ENCODE measurements around the gene TPRG1L. TPM values are rescaled to one million over a fixed set of nuclear protein-coding genes. Genes with fewer than 3 reads are reported as not detected.

The TPRG1L gene
- polyA plus RNA-seq, 10 donors = 25.7 to 31.7 (median 29.7) TPM

DNA sequence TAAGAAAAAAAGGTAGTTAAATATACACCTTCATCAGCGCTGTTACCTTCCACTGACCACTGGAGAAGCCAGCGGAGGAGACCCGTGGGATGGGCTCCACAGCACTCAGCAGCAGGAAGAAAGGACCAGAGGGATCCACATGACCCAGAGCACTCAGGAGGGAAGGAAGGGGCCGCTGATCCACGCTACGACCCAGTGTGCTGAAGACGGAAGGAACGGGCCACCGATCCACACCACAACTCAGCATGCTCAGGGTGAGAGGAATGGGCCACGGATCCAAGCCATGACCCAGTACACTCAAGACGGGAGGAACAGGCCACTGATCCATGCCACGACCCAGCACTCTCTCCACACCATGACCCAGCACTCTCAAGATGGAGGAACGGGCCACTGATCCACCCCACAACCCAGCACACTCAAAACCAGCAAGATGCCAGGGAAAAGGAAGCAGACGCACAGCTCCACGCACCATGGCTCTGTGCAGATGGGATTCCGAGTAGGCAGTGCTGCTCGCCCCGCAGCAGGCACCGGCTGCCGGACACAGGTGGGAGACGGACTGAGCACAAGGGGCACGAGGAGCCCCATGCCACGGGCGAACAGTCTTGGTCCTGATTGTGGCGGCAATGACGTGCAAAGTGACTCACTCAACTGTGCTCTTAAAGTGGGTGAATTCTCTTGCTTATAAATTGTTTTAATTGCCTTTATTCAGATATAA is 16.4 kb downstream of the TPRG1L start:
- no peak for DNase-seq

DNA sequence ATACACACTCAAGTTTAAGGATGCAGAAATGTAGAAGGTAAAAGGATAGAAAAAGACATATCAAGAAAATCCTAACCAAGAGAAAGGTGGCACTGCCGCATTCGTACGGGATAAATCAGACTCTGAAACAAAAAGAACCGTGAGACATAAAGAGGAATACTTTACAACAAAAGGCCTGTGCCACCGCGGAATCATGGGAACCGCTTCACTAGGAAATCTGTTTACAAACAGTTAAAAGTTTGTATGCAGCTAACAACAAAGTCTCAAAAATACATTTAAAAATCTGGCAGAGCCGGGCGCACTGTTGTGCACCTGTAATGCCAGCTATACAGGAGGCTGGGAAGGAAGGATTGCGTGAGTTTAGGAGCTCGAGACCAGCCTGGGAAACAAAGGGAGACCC is 17.0 kb downstream of the TPRG1L start:
- no peak for DNase-seq

DNA sequence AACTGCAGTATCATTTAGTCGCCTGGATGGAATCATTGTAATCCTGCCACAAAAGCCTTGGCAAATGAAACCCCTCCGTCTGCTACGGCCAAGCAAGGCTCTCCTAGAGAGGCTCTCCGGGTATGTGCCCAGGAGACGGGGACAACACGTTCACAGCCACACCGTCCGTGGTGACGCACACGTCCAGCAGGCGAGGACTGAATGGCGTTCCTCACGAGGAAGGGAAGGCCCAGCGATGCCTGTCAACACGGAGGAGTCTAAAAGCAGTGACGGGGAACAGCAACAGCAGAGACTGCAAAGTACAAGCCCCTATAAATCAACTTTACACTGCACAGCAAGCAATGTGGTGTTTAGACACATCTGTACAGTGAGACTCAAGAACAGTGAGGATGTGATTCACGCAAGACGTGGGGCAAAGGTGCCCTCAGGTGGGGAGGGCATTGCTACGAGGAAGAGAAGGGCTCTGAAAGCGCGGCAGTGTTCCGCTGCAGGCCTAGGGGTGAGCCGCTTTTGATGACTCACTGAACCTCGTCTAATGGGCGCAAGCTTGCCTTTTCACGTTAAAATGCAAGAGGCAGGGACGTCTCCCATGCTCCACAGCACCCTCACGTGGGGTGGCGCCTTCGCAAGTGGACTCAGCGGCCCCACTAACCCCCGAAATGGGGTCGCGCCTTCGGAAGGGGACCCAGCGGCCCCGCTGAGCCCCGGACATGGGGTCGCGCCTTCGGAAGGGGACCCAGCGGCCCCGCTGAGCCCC is 18.3 kb downstream of the TPRG1L start:
- DNase-seq = no peak

DNA sequence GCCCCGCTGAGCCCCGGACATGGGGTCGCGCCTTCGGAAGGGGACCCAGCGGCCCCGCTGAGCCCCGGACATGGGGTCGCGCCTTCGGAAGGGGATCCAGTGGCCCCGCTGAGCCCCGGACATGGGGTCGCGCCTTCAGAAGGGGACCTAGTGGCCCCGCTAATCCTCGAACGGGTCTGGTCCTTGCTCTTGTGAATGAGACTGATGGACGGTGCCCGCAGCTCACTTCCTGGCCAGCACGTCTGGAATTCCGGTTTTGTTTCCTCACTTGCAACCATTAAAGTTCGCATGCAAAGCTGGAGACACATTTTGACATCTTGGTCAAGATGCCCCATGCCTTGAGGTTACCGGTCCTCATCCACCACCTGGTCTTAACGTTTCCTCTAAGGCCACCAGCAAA is 19.5 kb downstream of the TPRG1L start:
- DNase-seq = no peak

DNA sequence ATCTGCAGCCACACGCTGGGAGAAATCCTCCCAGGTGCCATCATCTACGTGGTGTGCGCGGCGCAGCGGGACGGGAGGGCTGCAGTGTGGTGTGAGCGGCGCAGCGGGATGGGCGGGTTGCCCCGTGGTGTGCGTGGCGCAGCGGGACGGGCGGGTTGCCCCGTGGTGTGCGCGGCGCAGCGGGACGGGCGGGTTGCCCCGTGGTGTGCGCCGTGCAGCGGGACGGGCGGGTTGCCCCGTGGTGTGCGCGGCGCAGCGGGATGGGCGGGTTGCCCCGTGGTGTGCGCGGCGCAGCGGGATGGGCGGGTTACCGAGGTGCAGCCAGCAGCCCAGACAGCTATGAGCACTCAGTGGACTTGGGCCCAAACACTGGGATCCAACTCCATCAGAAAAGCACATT is 20.4 kb downstream of the TPRG1L start:
- DNase-seq = no peak

DNA sequence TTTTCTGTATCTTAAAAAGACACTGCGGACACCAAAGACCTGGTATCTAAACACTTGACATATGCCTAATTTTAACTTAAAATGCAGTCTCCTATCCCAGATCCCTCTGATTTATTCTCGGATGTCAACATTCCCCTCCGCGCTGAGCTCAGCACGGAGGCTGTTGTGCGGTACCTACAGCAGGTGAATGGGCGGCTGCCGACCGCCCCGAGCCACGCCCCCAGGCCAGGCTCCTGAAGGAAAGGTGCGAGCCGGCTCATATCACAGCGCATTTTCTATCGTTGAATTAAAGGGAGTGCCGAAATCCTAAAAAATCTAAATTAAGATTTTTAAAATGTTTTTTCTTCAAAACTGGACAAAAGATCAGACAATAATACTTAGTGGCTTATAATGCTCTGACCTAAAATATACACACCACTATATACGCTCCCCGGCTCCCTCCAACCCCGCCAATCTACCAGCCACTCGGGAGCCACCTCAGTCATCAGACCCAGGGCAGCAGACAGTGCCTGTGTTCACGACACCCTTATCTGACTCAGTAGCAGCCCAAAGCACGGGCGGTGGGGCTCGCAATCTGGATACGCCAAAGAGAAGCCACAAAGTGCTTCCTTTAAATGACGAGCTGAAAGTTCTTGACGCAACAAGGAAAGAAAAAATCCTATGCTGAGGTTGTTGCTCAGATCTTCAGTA is 21.0 kb downstream of the TPRG1L start:
- DNase-seq = no peak

DNA sequence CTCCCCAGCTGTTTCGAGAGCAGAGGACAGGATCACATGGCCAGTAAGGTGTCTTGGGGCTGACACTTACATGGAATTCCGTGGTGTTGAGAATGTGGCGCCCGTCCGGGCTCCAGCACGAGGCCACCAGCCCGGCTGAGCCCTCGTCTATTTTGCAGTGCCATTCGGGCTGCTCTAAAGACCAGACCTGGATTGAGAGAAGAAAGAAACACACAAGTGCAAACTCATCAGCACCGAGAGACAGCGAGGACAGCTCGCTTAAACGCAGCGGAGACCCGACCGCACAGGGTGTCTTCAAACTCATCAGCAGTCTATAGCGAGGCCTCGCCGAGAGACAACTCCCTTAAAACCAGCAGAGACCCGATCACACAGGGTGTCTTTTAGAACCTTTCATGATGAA is 21.8 kb downstream of the TPRG1L start:
- DNase-seq = no peak

DNA sequence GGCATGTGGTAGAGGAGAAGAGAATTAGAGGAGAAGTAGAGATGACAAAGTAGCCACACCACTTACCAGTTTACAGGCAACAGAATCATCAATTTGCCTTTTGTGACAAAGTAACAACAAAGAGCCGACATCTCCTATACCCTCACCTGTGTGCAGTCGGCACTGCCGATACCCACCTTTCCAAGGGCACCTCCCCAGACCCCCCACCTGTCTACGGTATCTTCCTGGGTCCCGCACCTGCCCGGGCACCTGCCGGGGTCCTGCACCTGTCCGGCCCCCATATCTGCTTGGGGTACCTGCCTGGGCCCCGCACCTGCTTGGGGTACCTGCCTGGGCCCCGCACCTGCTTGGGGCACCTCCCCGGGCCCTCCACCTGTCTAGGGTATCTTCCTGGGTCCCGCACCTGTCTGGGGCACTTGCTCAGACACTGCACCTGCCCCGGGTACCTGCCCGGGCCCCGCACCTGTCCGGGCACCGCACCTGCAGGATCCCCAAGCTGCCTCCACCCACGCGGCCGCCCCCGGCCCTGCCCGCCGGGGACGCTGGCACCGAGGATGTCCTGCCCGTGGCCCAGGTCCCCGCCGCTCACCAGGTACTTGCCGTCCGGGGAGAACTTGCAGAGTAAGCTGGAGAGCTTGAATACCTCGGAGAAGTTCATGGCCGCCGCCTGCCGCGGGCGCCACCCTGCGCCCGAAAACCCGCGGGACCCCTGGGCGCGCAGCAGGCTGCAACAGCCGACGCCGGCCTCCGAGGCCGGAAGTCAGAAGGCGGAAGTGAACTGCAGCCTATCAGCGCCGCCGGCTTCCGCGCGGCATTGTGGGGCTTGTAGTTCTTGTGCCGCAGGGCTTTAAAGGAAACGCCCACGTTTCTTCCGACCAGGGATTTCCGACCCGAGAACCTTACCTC is 24.8 kb downstream of the TPRG1L start, which contains the start of gene WRAP73:
Gene WRAP73 (minus strand): TSS at position 762 of the 906 bp plus-strand sequence. CDS start 104 bp downstream, at position 658.
- peak; percentile 88 to 96 (median 93) for DNase-seq

DNA sequence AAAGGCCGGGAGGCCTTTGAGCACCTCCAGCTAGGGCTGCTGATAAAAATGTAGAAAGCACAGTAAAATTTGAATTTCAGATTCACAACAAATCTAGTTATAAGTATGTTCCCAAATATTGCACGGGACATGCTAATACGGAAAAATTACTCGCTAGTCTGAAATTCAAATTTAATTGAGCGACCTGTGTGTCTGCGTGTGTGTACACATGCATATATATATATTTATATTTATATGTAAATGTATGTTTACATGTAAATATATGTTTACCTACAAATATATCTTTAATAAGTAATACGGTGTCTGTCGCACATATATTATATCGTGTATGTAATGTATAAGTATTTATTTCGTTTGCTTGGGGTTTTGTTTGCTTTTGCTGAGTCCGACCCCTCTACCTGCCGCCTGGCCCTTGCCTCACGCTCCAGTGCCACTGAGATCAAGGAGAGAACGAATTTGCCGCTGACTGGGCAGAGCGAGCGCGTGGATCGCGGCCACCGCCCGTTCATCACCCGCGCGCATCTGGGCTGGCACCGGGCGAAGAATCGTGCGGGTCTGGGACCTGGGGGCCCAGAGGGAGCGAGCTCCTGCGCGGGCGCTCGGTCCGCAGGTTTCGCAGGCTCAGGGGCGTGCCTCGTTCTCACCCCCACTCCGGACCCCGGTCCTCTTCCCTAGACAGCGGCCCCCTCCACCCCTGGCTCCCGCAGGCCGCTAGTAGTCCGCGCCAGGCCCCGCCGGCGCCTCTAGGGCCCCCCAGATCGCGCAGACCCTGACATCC is 25.6 kb downstream of the TPRG1L start:
- DNase-seq = no peak

DNA sequence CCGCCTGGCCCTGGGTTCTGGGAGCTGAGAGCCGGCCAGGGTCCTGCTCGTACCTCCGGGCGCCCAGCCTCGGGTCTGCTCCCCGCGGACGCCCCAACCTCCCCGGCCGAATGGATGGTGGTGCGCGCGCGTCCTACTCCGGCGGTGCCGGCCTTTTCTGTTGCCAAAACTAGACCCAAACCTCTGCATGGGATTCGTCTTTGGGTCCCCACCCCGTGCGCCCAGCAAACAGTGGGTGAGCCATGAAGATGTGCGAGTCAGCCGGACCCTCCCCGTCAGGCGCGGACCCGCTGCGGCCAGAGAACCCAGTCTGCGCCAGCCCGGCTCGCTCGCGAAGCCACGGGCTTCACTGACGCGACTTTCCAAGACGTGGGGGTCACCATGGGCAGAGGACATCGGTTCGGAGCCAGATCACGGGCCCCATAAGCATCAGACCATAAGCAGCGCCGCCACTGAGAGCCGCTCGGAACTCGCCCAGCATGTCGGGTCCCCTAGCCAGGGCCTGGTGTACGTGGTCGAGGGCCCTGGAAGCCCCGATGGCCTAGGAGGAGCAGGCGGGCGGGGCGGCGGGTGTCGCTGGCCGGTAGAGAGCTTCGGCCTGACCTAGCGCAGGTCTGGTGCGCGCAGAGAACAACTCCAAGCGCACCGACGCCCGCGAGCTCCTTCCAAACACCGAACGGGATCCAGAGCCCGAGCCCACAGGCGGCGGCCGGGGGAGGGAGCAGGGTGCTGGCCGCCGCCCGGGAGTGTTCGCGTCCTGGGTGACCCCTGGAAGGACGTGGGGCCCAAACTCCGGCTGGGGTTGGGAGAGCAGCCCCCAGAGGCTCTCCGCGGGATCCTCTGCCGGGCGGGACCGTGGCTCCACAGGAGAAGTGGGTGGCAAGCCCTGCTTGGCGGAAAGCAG is 26.5 kb downstream of the TPRG1L start:
- peak in 1 of 3 donors; percentile 52 for DNase-seq

DNA sequence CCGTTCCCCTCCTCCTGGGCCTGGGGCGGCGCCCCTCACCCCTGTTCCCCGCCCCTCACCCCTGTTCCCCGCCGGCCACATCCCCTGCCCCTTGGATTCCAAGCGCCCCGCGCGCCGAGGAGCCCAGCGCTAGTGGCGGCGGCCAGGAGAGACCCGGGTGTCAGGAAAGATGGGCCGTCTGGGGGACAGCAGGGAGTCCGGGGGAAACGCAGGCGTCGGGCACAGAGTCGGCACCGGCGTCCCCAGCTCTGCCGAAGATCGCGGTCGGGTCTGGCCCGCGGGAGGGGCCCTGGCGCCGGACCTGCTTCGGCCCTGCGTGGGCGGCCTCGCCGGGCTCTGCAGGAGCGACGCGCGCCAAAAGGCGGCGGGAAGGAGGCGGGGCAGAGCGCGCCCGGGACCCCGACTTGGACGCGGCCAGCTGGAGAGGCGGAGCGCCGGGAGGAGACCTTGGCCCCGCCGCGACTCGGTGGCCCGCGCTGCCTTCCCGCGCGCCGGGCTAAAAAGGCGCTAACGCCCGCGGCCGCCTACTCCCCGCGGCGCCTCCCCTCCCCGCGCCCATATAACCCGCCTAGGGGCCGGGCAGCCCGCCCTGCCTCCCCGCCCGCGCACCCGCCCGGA is 27.2 kb downstream of the TPRG1L start, which contains the start of gene TP73:
Gene TP73 (plus strand): TSS at position 587 of the 618 bp plus-strand sequence. CDS start 29,850 bp downstream, outside the sequence.
- DNase-seq = peak in 2 of 3 donors; percentile 33 to 59

DNA sequence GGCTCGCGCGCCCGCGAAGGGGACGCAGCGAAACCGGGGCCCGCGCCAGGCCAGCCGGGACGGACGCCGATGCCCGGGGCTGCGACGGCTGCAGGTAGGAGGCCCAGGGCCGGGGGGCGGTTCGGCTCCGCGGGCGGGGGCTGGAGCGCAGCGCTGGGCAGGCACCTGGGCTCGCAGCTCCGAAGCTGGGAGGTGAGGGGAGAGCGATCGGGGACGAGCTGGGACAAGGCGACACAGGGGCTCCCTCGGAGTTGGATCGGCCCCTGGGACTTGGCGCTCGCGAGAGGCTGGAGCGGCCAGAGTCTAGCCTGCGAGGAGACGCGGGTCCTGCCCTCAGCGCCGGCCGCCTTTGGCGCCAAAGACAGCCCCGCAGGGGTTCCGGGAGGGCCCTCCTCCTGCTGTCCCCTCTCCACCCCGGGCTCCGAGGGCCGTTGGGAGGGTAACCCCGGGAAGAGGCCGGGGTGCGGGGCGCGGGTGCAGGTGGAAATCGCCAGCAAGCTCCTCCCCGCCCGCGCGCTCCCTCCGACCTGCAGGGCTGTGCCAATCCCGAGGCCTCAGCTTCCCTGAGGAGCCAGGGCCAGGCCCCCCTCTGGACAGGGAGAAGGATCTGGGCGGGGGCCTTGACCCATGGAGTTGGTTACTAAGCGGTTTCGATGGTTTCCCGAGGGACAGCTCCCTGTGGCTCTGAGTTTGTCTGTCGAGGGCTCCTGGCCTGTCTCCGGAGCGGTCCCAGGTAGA is 27.9 kb downstream of the TPRG1L start:
- no peak for DNase-seq

DNA sequence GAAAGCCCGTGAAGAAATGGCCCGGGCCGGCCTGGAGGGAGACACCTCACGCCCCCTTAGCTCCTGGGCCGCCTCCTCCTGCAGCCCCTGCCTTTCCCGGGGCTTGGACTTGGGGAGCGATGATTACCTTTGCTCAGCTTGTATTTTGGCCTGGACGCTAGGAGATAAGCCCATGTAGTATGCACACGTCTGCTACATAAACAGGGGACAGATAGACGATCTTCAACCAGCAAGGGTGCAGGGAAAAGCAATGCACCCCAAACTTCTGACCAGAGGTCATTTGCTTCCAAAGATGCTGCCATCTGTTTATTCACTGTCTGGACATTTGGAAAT is 28.4 kb downstream of the TPRG1L start:
- DNase-seq = no peak

DNA sequence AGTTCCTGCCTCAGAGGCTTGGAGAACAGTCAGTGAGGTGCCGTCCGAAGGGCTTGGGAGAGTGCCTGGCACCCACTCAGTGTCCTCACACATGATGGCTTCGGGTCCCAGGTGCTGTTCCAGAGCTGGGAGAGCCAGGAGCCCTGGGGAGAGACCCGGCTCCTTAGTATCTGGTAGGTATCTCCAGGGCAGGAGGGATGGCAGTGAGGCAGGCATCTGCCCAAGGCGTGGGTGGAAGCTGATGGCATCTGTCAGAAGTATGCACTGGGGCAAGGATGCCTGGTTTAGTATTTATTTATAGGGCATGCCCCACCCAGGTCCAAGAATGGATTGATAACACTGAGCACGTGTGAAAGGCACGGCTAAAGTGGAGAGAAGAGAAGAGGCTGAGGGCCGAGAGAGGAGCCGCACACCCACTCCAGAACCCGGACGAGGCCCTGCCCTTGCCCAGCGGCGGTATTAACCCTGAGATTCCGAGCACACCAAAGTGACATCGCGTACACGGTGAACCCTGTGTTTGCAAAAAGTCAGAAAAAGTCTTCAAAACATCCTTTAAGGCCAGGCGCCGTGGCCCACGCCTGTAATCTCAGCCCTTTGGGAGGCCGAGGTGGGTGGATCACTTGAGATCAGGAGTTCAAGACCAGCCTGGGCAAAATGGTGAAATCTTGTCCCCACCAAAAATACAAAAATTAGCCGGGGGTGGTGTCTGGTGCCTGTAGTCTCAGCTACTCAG is 29.9 kb downstream of the TPRG1L start:
- DNase-seq = no peak

DNA sequence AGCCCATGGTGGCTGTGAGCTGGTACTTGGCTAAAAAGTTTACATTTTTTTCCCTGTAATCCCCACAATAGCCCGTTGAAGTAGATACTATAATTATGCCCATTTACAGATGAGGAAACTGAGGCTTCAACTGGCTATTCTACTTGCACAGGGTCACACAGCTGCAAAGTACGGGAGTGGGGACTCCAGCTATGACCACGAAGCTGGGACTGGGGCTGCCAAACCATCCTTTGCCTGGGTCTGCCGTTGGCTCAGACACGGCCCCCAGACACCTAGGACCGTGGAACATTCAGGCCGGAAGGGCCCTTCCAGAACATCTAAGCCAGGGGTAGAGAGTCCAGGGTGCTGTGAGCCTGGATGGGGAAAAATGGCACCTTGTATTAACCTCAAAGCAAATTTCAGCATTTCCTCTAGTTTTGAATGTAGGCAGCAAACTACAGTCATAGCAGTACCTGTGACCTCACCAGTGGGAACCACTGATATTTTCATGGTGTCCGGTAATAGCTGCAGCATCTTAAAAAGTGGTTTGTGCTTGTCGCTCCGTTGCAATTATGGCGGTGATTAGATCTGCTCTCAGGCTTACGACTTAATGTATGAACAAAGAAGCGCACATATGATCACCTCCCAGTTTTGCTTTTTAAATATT is 31.8 kb downstream of the TPRG1L start:
- no peak for DNase-seq

DNA sequence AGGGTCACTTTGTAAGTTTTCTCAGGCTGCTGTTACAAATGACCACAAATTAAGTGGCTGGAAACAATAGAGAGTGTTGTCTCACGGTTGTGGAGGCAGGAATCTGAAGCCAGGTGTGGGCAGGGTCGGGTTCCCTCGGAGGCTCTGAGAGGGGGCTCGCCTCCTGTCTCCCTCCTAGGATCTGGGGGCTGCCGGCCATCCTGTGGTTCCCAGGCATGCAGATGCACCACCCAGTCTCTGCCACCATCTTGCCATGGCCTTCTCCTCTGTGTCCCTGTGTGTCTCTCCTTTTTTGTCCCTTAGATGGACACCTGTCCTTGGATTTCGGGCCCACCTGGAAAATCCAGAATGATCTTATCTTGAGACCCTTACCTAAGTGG is 32.3 kb downstream of the TPRG1L start:
- no peak for DNase-seq

DNA sequence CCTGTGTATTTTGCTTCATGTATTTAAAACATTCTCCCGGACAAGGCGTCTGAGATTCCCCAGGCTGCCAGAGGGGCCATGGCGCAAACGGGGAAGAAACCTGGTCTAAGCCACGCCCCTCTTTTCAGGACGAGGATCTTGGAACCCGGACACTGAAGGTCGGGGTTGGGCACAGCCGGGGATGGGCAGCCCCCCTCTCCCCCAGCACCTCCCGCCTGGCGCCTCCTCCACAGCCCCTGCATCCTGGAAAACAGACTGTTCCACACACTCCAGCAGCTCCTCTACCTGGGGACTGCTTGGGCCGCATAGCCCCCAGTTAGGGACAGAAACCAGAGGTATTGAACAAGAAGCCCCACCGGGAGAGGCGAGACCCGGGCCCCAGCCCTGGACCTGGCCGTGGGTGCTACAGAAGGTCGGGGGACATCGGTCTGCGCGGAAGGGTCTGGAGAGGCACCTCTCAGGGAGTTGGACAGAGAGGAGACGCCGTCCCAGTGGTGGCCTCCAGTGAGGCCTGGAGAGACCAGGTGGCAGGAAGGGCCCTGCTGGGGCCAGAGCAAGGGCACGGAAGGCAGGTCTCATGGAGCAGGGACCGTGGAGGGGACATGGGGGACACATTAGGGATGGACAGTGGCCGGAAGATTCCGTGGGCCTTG is 32.9 kb downstream of the TPRG1L start:
- DNase-seq = no peak

All from muscle of back (tissue), 11 donors.